ENCODE results near the gene PRR3. TPM values are rescaled to one million over a fixed set of nuclear protein-coding genes. Genes with fewer than 3 reads are reported as not detected.

PRR3 gene
- total RNA-seq, 1 experiment from 2014 or later = 13.1 TPM

DNA sequence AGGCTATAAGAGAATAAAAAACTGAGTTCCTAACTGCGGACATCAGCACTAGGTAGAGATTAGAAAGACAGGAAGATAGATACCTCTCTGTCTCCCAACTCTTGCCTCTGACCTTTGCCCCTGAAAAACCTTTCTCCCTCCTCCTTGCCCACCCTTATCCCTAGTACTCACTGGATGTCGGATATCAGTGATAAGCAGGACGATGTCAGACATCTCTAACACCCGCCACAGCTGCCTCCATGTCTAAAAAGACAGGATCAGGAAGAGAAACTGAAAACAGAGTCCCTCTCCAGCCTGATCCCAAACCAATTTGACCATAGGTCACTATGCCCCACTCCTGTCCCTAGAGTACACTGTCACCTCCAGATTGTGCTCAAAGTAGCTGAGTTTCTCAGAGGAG lies 2.7 kb upstream of the PRR3 start:
- H3K27me3 Mint-ChIP-seq (ENCODE audit: low read depth) = no peaks in the 10 kb centered on the region
- POLR2A ChIA-PET = no interaction called here
- H3K9me3 Mint-ChIP-seq = no peaks in the 10 kb centered on the region
- no peak for ATAC-seq
- H3K4me3 Mint-ChIP-seq = peak overlapping the region; percentile 92
- H3K27ac Mint-ChIP-seq = no peak overlapping the region
- DNase-seq (ENCODE audit: low spot score) = no peak
- peaks cover 20% of the 10 kb centered on the region for H3K4me1 Mint-ChIP-seq
- H3K36me3 Mint-ChIP-seq = peaks cover 49% of the 10 kb centered on the region
- TF ChIP-seq GTF2I (CRISPR knock-in tag; conservative IDR thresholded peaks at IDR 0.05) (no peak), ZNF416 (CRISPR knock-in tag; IDR thresholded peaks at IDR 0.05) (no peak), ARID4B (CRISPR knock-in tag; IDR thresholded peaks at IDR 0.05; ENCODE audit: borderline replicate concordance) (no peak), ZNF138 (CRISPR knock-in tag; conservative IDR thresholded peaks at IDR 0.05) (no peak)
- TF ChIP-seq, protein P1, sequence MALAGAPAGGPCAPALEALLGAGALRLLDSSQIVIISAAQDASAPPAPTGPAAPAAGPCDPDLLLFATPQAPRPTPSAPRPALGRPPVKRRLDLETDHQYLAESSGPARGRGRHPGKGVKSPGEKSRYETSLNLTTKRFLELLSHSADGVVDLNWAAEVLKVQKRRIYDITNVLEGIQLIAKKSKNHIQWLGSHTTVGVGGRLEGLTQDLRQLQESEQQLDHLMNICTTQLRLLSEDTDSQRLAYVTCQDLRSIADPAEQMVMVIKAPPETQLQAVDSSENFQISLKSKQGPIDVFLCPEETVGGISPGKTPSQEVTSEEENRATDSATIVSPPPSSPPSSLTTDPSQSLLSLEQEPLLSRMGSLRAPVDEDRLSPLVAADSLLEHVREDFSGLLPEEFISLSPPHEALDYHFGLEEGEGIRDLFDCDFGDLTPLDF (CRISPR knock-in tag; IDR thresholded peaks at IDR 0.05) = no peak
- CTCF ChIA-PET = interaction anchor here (0.9 to 3.4 kb wide), 5 partner anchors 9 to 176 kb away, joined by 3 to 38 read pairs (median 13); no protein-coding TSS in a partner anchor

- CTCF ChIA-PET = interaction anchor here (0.6 to 3.4 kb wide), 12 partner anchors 10 to 1030 kb away, joined by 3 to 38 read pairs (median 4); partner anchors contain the start of gene ABCF1
- POLR2A ChIA-PET = interaction anchor here (1.0 to 1.4 kb wide), 2 partner anchors 16 to 39 kb away, joined by 5 to 7 read pairs; partner anchors contain the start of gene ABCF1
- peaks cover 20% of the 10 kb centered on the region for H3K4me1 Mint-ChIP-seq
- no peaks in the 10 kb centered on the region for H3K9me3 Mint-ChIP-seq
- H3K4me3 Mint-ChIP-seq = peak overlapping the region; percentile 92
- DNase-seq (ENCODE audit: low spot score) = peak; percentile 61
- H3K27ac Mint-ChIP-seq = peak overlapping the region; percentile 69
- H3K36me3 Mint-ChIP-seq = peaks cover 46% of the 10 kb centered on the region
- H3K27me3 Mint-ChIP-seq (ENCODE audit: low read depth) = no peaks in the 10 kb centered on the region
- ATAC-seq = peak; percentile 12
- TF ChIP-seq ZBTB21 (CRISPR knock-in tag; IDR thresholded peaks at IDR 0.05; ENCODE audit: borderline replicate concordance) = no peak
- TF ChIP-seq, protein P2, sequence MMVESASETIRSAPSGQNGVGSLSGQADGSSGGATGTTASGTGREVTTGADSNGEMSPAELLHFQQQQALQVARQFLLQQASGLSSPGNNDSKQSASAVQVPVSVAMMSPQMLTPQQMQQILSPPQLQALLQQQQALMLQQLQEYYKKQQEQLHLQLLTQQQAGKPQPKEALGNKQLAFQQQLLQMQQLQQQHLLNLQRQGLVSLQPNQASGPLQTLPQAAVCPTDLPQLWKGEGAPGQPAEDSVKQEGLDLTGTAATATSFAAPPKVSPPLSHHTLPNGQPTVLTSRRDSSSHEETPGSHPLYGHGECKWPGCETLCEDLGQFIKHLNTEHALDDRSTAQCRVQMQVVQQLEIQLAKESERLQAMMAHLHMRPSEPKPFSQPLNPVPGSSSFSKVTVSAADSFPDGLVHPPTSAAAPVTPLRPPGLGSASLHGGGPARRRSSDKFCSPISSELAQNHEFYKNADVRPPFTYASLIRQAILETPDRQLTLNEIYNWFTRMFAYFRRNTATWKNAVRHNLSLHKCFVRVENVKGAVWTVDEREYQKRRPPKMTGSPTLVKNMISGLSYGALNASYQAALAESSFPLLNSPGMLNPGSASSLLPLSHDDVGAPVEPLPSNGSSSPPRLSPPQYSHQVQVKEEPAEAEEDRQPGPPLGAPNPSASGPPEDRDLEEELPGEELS (CRISPR knock-in tag; IDR thresholded peaks at IDR 0.05) = 0 out of 2 replicates have a peak, but pooled peaks have one; percentile 12
- 0 out of 2 replicates have a peak, but pooled peaks have one; percentile 31 for TF ChIP-seq IRF1 (CRISPR knock-in tag; IDR thresholded peaks at IDR 0.05)
- TF ChIP-seq ETV6 (CRISPR knock-in tag; IDR thresholded peaks at IDR 0.05) = peak; percentile 73; the same call in 1 of the 2 replicates
These were observed 1.9 kb upstream of the PRR3 start for GRCh38 chr6:30554962-30555815.

GRCh38 chr6:30555816-30556065 lies 1.4 kb upstream of the PRR3 start:
- ChIA-PET POLR2A (interaction anchor here (1.0 to 1.4 kb wide), 3 partner anchors 15 to 132 kb away, joined by 3 to 7 read pairs (median 5); partner anchors contain the start of gene ABCF1), CTCF (interaction anchor here (1.2 to 3.4 kb wide), 7 partner anchors 10 to 175 kb away, joined by 3 to 38 read pairs (median 6); partner anchors contain the start of gene ABCF1)
- no peaks in the 10 kb centered on the region for H3K9me3 Mint-ChIP-seq
- peak overlapping the region; percentile 92 for H3K4me3 Mint-ChIP-seq
- peaks cover 42% of the 10 kb centered on the region for H3K36me3 Mint-ChIP-seq
- DNase-seq (ENCODE audit: low spot score) = no peak
- H3K27me3 Mint-ChIP-seq (ENCODE audit: low read depth) = no peaks in the 10 kb centered on the region
- no peak for ATAC-seq
- H3K27ac Mint-ChIP-seq = peak overlapping the region; percentile 69
- peaks cover 20% of the 10 kb centered on the region for H3K4me1 Mint-ChIP-seq
- TF ChIP-seq FOXJ3 (CRISPR knock-in tag; IDR thresholded peaks at IDR 0.05; ENCODE audit: borderline replicate concordance) (no peak), ZBTB21 (CRISPR knock-in tag; IDR thresholded peaks at IDR 0.05; ENCODE audit: borderline replicate concordance) (no peak), ZSCAN18 (CRISPR knock-in tag; IDR thresholded peaks at IDR 0.05) (no peak), ZNF317 (CRISPR knock-in tag; IDR thresholded peaks at IDR 0.05; ENCODE audit: borderline replicate concordance, low read depth) (no peak), ETV6 (CRISPR knock-in tag; IDR thresholded peaks at IDR 0.05) (no peak; the same call in 1 of the 2 replicates), JUN (CRISPR knock-in tag; IDR thresholded peaks at IDR 0.05) (no peak), FOXK1 (CRISPR knock-in tag; IDR thresholded peaks at IDR 0.05) (no peak)
- TF ChIP-seq, protein P3, sequence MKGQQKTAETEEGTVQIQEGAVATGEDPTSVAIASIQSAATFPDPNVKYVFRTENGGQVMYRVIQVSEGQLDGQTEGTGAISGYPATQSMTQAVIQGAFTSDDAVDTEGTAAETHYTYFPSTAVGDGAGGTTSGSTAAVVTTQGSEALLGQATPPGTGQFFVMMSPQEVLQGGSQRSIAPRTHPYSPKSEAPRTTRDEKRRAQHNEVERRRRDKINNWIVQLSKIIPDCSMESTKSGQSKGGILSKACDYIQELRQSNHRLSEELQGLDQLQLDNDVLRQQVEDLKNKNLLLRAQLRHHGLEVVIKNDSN (CRISPR knock-in tag; IDR thresholded peaks at IDR 0.05) = no peak
